GM21529 (cell line): Measurements from ENCODE around the gene CDK11B.
"Not testable (repeated sequence)": the region's sequence is repeated elsewhere in the genome, so short reads cannot be mapped to it uniquely, and the experiment has no call there.

Source experiments
- ATAC-seq: cut with Tn5 transposase; IDR thresholded peaks from one replicate; pipeline ENCODE4 v1.9.1; 2021; ENCODE audit not compliant: unreplicated experiment

The CDK11B gene

DNA sequence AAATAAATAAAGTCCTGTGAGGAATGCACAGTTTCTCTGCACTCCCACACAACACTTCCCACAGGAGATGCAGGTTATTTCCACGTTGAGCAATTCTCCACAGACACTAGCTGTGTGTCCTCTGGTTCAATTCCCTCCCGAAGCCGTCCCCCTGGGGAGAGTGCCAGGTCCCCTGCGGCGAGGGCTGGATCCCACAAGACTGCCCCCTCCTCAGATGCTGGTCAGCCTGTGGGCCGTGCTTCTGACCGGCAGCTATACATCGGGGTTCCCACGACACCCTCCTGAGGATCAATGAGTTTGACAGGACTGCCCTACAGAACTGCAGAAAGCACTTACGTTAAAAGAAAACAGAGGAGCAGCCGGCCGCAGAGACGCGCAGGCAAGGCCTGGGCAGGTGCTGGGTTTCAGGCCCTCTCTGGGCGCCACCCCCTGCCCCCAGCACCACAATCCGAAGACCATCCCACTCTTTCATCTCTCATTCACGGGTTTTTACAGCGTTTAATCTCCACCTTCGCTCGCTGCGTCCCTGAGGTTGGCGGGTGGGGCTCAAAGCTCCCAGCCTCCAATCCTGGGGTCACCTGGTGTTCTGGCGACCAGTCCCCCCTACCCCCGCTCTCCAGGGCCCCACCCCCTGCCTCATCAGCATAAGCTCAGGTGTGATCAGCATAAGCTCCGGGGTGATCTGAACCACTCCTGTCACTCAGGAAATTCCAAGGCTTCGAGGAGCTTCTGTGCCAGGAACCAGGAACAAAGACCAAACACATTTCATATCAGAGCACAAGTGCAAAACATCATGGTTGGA is 24.5 kb upstream of the CDK11B start:
- no peak for ATAC-seq

DNA sequence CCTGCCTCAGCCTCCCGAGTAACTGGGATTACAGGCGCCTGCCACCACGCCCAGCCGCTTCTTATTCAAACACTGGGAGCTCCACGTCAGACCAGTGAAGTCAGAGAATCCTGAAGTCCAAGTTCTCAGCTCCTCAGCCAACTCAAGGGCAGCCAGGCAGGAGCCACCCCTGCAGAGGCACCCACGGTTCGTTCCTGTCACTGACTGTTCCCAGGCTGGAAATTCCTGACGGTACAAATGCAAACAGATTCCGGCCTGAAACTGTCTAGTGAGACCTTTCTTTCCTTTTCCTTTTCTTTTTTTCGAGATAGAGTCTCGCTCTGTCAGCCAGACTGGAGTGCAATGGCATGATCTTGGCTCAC is 22.1 kb upstream of the CDK11B start:
- no peak for ATAC-seq

GRCh38 chr1:1680031-1680911 is 21.5 kb upstream of the CDK11B start:
- ATAC-seq = no peak

- ATAC-seq = no peak
These were observed 20.0 kb upstream of the CDK11B start for GRCh38 chr1:1678581-1679380.

GRCh38 chr1:1677718-1678580 is 19.1 kb upstream of the CDK11B start:
- ATAC-seq = peak; percentile 70

GRCh38 chr1:1676087-1676486 is 17.3 kb upstream of the CDK11B start:
- ATAC-seq = not testable (repeated sequence)

GRCh38 chr1:1675218-1675617 is 16.4 kb upstream of the CDK11B start:
- ATAC-seq = not testable (repeated sequence)

- not testable (repeated sequence) for ATAC-seq
These were observed 16.0 kb upstream of the CDK11B start for GRCh38 chr1:1674806-1675205.

GRCh38 chr1:1672181-1672965 is 13.6 kb upstream of the CDK11B start:
- no peak for ATAC-seq

DNA sequence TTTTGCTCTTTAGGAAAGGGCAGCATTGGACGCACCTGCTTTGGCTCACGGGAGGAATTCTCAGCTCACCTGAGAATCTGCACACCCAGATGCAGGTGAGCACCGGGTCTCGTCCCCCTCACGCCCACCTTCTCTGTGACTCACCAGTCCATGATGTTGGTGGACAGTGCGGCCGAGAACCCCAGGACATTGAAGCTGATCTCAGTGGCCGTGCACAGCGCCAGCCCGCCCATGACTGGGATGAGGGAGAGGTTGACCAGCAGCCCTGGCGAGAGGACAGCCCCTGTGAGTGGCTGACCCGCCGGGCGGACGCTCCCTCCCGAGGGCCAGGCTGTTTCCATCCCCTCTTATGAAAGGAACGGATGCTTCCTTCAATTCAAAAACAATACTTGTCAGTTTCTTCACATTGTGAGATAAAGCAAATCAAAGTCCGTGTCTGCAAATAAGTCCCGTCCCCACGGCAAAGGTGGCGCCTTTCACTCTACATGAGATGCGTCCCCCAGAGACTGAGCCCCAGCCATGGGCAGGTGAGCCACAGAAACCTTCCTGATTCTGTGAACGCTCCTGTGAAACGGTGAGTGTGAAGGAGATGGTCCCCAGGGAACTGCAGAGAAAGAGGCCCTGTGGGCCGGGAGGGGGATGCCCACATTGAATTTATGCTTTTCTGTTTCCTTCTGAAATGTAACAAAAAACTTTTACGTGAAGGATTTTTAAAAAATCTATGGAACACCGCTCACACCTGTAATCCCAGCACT is 12.7 kb upstream of the CDK11B start:
- ATAC-seq = no peak

DNA sequence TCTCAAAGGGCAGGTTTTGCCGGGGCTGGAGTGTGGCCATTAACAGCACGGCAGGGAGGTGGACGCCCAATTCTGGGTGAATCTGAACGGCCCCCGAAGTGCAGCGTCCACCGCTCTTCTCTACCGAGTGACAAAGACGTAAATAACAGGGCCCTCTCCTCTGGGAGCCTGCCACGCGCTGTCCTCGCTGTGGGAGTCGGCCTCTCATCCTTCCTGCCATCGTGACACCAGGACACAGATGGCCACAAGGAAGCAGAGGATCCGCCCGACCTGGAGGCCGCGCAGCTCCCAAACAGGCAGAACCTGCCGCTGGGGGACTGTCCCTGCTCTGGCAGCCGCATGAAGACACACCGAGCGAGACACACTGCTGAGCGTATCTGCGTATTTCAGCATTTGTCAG is 12.1 kb upstream of the CDK11B start:
- ATAC-seq = no peak

GRCh38 chr1:1669468-1670440 is 10.9 kb upstream of the CDK11B start:
- ATAC-seq = no peak

GRCh38 chr1:1666526-1666925 is 7.7 kb upstream of the CDK11B start:
- no peak for ATAC-seq

- no peak for ATAC-seq
These were observed 7.0 kb upstream of the CDK11B start for GRCh38 chr1:1665815-1666251.

- ATAC-seq = no peak
These were observed 6.4 kb upstream of the CDK11B start for GRCh38 chr1:1664941-1665814.

GRCh38 chr1:1664318-1664717 is 5.5 kb upstream of the CDK11B start:
- not testable (repeated sequence) for ATAC-seq
